ENCODE measurements around the gene SORCS3. TPM values are rescaled to one million over a fixed set of nuclear protein-coding genes. Genes with fewer than 3 reads are reported as not detected.

The SORCS3 gene
- total RNA-seq, 1 donor from 2014 or later = 0.25 TPM

DNA sequence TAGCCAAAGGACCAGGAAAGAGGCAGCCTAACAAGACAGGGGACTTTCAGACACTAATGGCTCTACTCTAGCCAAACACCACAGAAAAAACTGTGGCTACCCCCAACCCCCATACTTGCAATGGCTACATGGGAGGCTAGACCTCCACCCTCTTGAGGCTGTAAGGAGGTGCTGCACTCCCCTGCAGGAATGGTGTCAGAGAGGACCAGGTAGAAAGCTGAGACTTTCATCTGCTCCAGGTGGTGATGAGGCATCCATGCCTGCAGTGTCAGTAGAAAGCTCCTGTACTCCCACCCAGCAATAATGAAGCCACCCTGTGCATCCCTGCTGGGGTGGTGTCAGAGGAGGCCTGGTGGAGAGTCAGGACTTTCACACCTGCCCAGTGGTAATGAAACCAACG, 18.9 kb upstream of the SORCS3 start:
- H3K4me3 ChIP-seq = no peak overlapping the region
- no peaks in the 10 kb centered on the region for H3K27me3 ChIP-seq
- H3K27ac ChIP-seq = no peak overlapping the region
- TF ChIP-seq POLR2A (IDR thresholded peaks at IDR 0.05) (no peak), POLR2AphosphoS5 (IDR thresholded peaks at IDR 0.05; ENCODE audit: insufficient read depth in 1 of 2, low read depth in 1 of 2) (no peak)
- TF ChIP-seq, protein P1, sequence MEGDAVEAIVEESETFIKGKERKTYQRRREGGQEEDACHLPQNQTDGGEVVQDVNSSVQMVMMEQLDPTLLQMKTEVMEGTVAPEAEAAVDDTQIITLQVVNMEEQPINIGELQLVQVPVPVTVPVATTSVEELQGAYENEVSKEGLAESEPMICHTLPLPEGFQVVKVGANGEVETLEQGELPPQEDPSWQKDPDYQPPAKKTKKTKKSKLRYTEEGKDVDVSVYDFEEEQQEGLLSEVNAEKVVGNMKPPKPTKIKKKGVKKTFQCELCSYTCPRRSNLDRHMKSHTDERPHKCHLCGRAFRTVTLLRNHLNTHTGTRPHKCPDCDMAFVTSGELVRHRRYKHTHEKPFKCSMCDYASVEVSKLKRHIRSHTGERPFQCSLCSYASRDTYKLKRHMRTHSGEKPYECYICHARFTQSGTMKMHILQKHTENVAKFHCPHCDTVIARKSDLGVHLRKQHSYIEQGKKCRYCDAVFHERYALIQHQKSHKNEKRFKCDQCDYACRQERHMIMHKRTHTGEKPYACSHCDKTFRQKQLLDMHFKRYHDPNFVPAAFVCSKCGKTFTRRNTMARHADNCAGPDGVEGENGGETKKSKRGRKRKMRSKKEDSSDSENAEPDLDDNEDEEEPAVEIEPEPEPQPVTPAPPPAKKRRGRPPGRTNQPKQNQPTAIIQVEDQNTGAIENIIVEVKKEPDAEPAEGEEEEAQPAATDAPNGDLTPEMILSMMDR (IDR thresholded peaks at IDR 0.05) = no peak
- H3K9me3 ChIP-seq = no peaks in the 10 kb centered on the region
- DNase-seq (ENCODE audit: extremely low spot score in 2 of 2) = no peak
- no peaks in the 10 kb centered on the region for H3K4me1 ChIP-seq
- intact Hi-C loops (cut with DNase I) = no loop called here
- H3K36me3 ChIP-seq = no peaks in the 10 kb centered on the region

DNA sequence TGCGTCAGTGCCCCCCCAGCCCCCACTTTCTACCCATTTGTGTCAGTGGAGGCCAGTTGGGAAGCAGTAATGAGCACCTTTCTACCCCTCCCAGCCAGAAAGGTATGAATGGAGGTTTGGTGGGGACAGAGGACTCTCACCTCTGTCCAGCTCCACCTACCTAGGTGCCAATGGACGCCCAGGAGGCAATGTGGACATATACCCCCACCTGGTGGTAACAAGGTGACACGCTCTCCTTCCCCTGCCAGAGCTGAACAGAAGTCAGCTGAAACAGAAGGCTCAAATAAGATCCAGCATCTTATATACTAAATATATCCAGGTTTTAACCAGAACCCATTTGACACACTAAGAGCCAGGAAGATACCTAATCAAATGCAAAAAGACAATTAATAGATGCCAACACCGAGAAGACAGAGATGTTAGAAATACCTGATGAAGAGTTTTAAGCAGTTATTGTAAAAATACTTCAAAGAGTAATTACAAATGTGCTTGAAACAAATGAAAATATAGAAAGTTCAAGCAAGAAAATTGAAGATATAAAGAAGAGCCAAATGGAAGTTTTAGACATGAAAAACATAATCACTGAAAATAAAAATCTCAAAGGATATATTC, 18.4 kb upstream of the SORCS3 start:
- no peak for DNase-seq (ENCODE audit: extremely low spot score in 2 of 2)
- TF ChIP-seq, protein P1 (IDR thresholded peaks at IDR 0.05) = peak in 1 of 3 experiments; percentile 11
- no peak for TF ChIP-seq POLR2A (IDR thresholded peaks at IDR 0.05)
- no peak overlapping the region for H3K27ac ChIP-seq
- H3K9me3 ChIP-seq = no peaks in the 10 kb centered on the region
- no peaks in the 10 kb centered on the region for H3K27me3 ChIP-seq
- intact Hi-C loops (cut with DNase I) = no loop called here
- H3K4me3 ChIP-seq = no peak overlapping the region
- H3K36me3 ChIP-seq = no peaks in the 10 kb centered on the region
- no peaks in the 10 kb centered on the region for H3K4me1 ChIP-seq

DNA sequence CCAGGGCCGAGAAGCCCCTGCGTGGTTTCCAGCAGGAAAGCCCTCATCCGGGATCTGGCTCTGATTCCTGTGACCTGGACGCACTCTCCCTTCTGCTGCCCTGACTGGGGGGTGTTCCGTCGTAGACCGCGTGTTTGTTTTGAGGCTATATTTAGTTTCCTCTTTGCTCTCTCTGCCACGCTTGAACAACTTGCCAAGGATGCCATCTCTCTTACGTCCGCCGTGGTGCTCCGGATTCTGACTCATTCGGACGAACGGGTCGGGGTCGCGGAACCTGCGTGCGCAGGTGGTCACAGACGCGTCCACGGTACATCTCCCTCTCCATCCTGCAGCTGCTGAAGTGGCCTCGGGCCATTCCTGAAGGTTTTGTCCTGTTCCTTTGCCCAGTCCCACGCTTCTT, 10.4 kb upstream of the SORCS3 start:
- intact Hi-C loops (cut with DNase I) = no loop called here
- H3K4me3 ChIP-seq = no peak overlapping the region
- H3K9me3 ChIP-seq = no peaks in the 10 kb centered on the region
- no peak for DNase-seq (ENCODE audit: extremely low spot score in 2 of 2)
- H3K4me1 ChIP-seq = no peaks in the 10 kb centered on the region
- H3K27me3 ChIP-seq = no peaks in the 10 kb centered on the region
- no peak overlapping the region for H3K27ac ChIP-seq
- no peaks in the 10 kb centered on the region for H3K36me3 ChIP-seq
- no peak for TF ChIP-seq POLR2A (IDR thresholded peaks at IDR 0.05)

DNA sequence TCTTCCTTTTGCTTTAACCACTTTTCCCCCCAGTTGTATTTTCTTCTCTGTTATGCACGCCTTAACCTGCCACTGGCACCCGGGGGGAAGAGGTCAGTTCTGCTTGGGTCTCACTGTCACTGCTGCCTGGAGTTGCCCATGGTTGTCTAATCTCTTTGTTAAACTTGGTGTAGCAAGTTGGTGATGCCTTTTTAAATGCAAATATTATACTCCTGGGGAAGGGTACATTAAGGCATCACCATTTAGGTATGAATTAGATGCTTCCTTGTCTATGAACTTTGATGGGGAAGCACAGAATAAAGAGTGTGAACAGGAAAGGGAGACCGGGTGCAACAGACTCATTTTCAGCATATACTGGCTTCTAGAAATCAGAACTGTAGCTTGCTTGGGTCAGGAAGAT, 9.1 kb upstream of the SORCS3 start:
- Histone ChIP-seq H3K36me3 (no peaks in the 10 kb centered on the region), H3K27me3 (no peaks in the 10 kb centered on the region), H3K27ac (no peak overlapping the region), H3K9me3 (no peaks in the 10 kb centered on the region), H3K4me1 (no peaks in the 10 kb centered on the region), H3K4me3 (no peak overlapping the region)
- TF ChIP-seq, protein P1 (IDR thresholded peaks at IDR 0.05) = no peak
- TF ChIP-seq POLR2AphosphoS5 (IDR thresholded peaks at IDR 0.05; ENCODE audit: insufficient read depth in 1 of 2, low read depth in 1 of 2) (no peak), POLR2A (IDR thresholded peaks at IDR 0.05) (no peak)
- intact Hi-C loops (cut with DNase I) = no loop called here
- DNase-seq (ENCODE audit: extremely low spot score in 2 of 2) = no peak

DNA sequence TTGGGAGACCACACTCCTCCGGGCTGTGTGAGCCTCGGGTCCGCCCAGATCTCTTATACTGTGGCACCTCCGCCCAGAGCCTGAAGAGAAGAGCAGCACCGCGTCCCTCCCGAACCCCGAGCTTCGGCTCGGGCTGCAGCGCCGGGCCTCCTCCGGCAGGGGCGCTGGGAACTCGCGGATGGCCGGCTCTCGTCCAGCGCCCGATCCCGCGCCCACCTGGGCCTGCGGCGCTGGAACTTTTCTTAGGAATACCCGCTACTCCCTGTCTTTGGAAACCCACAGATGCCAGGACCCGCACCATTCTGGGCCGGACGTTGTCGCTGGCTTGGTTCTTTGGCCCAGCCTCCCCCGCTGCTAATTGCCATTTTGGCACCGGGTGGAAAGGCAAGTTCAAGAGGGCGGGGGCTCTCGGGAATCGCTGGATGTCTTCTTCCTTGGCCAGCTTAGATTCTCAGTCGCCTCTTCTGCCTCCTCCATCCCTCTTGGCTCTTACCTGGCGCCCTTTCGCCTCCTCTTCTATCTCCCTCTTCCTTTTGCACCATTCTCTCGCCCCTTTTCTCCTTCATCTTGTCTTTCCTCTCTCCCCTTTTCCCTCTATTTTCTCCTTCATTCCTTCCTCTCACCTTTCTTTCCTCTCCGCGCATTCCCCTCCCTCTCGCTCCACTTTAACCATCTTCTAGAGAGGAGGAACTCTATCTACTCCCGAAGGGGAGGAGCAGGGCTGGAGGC, 2.1 kb upstream of the SORCS3 start:
- intact Hi-C loops (cut with DNase I) = no loop called here
- no peaks in the 10 kb centered on the region for H3K27me3 ChIP-seq

More for the DNA sequence above, 2.1 kb upstream of the SORCS3 start:
- Histone ChIP-seq H3K27ac (no peak overlapping the region), H3K4me1 (peaks cover 12% of the 10 kb centered on the region), H3K4me3 (no peak overlapping the region), H3K36me3 (no peaks in the 10 kb centered on the region), H3K9me3 (no peaks in the 10 kb centered on the region)
- DNase-seq (ENCODE audit: extremely low spot score in 2 of 2) = no peak
- TF ChIP-seq, protein P1 (IDR thresholded peaks at IDR 0.05) = no peak
- no peak for TF ChIP-seq POLR2AphosphoS5 (IDR thresholded peaks at IDR 0.05; ENCODE audit: insufficient read depth in 1 of 2, low read depth in 1 of 2)
- no peak for TF ChIP-seq POLR2A (IDR thresholded peaks at IDR 0.05)
